GM12873 (cell line): ENCODE results near the gene MGST2.
A peak's percentile ranks its signal among the peaks of the same experiment; 100 is the strongest.

Source experiments
- TF ChIP-seq, protein P1 (sequence below): IDR thresholded peaks from 2 replicates; pipeline ENCODE4 v1.5.1; 2012; ENCODE audit warnings: low read depth, mild to moderate bottlenecking, moderate library complexity, low read length, control low read depth; ENCODE audit not compliant: insufficient read depth; ENCODE audit errors: missing control alignments

MGST2 gene

GRCh38 chr4:139698167-139698925 is 32.7 kb downstream of the MGST2 start:
- TF ChIP-seq, protein P1, sequence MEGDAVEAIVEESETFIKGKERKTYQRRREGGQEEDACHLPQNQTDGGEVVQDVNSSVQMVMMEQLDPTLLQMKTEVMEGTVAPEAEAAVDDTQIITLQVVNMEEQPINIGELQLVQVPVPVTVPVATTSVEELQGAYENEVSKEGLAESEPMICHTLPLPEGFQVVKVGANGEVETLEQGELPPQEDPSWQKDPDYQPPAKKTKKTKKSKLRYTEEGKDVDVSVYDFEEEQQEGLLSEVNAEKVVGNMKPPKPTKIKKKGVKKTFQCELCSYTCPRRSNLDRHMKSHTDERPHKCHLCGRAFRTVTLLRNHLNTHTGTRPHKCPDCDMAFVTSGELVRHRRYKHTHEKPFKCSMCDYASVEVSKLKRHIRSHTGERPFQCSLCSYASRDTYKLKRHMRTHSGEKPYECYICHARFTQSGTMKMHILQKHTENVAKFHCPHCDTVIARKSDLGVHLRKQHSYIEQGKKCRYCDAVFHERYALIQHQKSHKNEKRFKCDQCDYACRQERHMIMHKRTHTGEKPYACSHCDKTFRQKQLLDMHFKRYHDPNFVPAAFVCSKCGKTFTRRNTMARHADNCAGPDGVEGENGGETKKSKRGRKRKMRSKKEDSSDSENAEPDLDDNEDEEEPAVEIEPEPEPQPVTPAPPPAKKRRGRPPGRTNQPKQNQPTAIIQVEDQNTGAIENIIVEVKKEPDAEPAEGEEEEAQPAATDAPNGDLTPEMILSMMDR: peak; percentile 22

DNA sequence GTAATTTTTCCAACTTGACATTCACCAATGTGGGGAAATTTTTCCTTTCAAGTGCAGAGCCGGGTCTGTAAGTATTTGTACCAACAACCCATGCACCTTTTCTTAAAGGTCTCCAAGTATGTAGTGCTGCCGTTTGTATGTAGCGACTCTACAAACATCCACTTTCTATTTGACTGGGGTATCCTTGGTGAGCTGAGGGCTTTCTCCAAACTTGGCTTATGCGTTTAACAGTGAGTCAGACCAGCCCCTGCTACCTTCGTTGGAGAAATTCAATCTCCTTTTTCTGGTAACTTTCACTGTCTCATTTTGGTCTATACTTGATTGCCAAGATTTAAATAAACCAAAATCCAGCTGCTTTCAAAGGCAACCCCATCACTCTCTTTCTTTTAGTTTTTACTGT is 34.9 kb downstream of the MGST2 start:
- TF ChIP-seq, protein P1: no peak

DNA sequence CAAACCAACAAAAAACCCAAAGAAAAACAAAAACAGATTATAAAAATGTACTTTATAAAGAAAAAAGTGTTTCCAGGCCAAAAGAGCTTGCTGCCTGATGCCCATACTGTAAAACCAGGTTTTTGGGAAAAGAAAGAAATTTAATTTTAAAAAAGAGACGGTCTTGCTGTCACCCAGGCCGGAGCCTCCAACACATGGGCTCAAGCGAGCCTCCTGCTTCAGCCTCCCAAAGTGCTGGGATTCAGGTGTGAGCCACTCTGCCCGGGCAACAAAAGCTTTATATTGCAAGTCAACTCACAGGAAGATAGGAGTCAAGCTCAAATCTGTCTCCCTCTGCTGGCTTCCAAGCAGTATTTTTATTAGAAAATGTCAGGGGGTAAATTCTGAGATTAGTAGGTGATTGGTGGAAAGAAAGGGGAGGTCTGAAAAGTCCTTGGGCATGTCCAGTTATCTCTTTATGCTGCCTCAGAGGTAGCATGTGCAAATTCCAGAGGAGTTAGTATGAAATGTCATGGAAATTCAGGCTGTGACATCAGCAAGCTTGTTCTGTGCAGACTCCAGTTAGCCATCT is 39.4 kb downstream of the MGST2 start:
- TF ChIP-seq, protein P1: peak; percentile 25

DNA sequence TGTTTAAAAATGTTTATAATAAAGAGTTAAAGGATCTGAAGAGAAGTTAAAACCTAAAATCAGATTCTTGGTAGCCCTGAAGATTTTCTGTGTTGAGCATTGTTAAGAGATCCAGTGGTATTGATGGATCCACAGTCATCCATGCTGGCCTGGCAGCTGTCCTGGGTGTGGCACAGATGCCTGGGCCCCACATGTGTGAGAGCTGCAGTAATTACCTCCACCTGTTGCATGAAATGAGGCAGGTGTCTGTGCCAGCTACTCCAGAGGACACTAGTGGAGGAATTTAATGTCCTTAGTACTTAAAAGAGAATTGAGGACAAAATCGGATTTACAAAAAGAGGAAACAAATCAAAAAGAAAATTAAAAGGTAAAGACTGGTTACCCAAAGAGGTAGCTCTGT is 44.0 kb downstream of the MGST2 start:
- TF ChIP-seq, protein P1: no peak

DNA sequence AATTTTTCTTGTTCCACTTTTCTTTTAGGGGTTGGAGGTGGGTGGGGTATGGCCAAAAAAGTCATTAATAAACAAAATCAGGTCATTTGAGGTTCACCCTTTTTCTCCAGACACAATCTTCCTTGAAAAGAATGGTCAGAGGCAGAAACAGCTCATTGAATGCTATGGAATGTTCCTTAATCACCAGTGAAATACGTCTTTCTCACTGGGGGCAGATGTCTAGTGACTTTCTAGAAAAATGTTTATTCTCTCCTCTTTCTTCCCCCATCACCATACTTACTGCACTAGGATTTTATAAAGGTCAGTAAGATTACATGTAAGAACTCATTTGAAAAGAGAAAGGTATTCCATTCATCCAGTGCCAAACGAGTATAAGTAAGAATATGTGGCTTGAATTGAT is 44.5 kb downstream of the MGST2 start:
- TF ChIP-seq, protein P1: no peak

GRCh38 chr4:139711461-139711860 is 45.8 kb downstream of the MGST2 start:
- TF ChIP-seq, protein P1: no peak

- TF ChIP-seq, protein P1: no peak
These were observed 47.3 kb downstream of the MGST2 start for GRCh38 chr4:139712882-139713281.
